A673 (cell line): ENCODE data around the gene PRKCB.

Experiments used
- CTCF ChIP-seq: fragments of 300-800, 200-600 bp; sonication (generic); conservative IDR thresholded peaks from 2 replicates; pipeline ENCODE4 v1.5.1; 2017; ENCODE audit warnings: low read depth, mild to moderate bottlenecking, antibody characterized with exemption, low read length, moderate library complexity, mixed read lengths
- EZH2 ChIP-seq: fragments of 200-600 bp; sonication (generic); IDR thresholded peaks from 2 replicates; pipeline ENCODE4 v1.6.1; 2017; ENCODE audit warnings: borderline replicate concordance, low read depth, mild to moderate bottlenecking, mixed read lengths, antibody characterized with exemption, low read length; ENCODE audit not compliant: poor library complexity, severe bottlenecking

- TF ChIP-seq CTCF (no peak), EZH2 (no peak)
Observed at GRCh38 chr16:23955088-23955487, 119.3 kb downstream of the PRKCB start.
